ENCODE results near the gene GRM4.

The GRM4 gene

DNA sequence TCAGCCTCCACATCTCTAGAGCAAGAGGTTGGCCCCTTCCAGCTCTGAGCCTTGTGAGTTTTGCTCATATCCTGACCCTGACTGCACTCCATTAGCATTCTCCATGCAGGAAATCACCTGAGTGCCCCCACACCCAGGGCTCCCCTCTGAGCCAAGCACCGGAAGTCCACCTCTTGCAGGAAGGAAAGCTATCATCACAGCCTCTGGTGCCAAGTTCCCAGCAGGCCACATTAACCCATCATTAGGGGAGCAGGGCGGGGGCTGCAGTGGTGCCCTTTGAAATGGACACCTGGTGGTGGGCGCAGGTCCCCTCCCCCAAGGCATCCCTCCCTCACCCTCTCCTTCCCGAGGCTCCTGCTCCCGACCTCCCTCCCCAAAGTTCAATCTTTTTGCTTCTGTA lies 16.1 kb downstream of the GRM4 start:
- Histone ChIP-seq H3K27me3 (ENCODE audit: control insufficient read depth, insufficient read depth, low read length) (peaks cover 11% of the 10 kb centered on the region), H3K27ac (ENCODE audit: low read depth, low read length) (no peak overlapping the region), H3K9ac (ENCODE audit: low read length) (no peak overlapping the region), H3K36me3 (ENCODE audit: control insufficient read depth, insufficient read depth, low read length) (no peaks in the 10 kb centered on the region), H3K4me3 (ENCODE audit: low read length) (no peak overlapping the region), H3K4me1 (ENCODE audit: control insufficient read depth, insufficient read depth, low read length) (no peaks in the 10 kb centered on the region)

DNA sequence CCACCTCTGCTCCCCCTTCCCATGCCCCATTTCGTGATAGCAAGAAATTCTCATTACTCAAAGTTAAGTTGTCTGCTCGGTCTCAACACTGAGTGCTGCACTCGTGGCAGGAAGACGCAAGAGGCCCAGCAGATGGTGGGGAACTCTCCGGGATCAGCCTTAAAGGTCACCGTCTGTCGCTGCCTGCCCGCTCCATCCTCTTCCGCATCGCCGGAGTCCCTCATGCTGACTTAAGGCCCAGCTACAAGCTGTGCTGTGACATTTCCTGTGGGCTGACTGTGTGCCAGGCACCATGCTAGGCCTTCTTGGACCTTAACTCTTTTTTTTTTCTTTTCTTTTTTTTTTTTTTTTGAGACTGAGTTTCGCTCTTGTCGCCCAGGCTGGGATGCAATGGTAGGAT lies 17.8 kb downstream of the GRM4 start:
- H3K27me3 ChIP-seq (ENCODE audit: control insufficient read depth, insufficient read depth, low read length) = peaks cover 10% of the 10 kb centered on the region
- H3K36me3 ChIP-seq (ENCODE audit: control insufficient read depth, insufficient read depth, low read length) = no peaks in the 10 kb centered on the region
- H3K4me3 ChIP-seq (ENCODE audit: low read length) = no peak overlapping the region
- H3K27ac ChIP-seq (ENCODE audit: low read depth, low read length) = no peak overlapping the region
- H3K4me1 ChIP-seq (ENCODE audit: control insufficient read depth, insufficient read depth, low read length) = no peaks in the 10 kb centered on the region
- H3K9ac ChIP-seq (ENCODE audit: low read length) = no peak overlapping the region

DNA sequence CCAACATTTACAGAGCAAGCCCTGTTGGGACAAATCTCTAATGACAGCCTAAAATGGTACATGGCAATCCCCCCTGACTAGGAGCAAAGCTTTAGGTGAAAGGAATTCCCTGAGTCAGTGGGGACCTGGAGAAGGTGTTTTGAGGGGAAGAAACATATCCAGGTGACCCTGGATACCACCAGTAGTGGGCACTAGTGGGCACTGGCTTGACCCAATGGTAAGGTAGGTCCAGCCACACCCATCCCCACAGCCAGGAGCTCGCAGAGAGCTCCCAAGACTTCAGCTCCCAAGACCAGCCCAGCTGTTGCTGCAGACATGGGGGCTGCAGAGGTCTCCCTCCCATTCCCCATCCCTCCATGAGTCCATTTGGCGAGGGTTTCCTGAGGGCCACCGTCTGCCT lies 19.5 kb downstream of the GRM4 start:
- H3K27me3 ChIP-seq (ENCODE audit: control insufficient read depth, insufficient read depth, low read length) = peaks cover 10% of the 10 kb centered on the region
- no peaks in the 10 kb centered on the region for H3K36me3 ChIP-seq (ENCODE audit: control insufficient read depth, insufficient read depth, low read length)
- no peak overlapping the region for H3K4me3 ChIP-seq (ENCODE audit: low read length)
- H3K27ac ChIP-seq (ENCODE audit: low read depth, low read length) = no peak overlapping the region
- H3K9ac ChIP-seq (ENCODE audit: low read length) = no peak overlapping the region
- H3K4me1 ChIP-seq (ENCODE audit: control insufficient read depth, insufficient read depth, low read length) = no peaks in the 10 kb centered on the region

DNA sequence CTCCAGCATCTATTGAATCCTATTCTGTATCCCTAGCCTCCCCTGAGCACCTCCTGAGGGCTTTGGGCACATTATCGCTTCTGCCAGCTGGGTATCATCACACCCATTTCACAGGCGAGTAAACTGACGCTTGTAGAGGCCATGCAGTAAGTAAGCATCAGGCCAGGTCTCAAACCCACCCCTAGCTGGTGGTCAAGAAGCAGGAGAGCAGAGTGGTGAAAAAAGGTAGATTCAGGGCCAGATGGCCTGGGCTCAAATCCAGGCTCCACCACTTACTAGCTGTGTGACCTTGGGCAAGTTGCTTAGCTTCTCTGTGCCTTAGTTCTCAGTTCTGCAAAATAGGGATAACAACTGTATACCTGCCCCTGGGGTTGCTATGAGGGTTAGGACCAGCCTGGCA lies 19.9 kb downstream of the GRM4 start:
- Histone ChIP-seq H3K4me3 (ENCODE audit: low read length) (no peak overlapping the region), H3K36me3 (ENCODE audit: control insufficient read depth, insufficient read depth, low read length) (no peaks in the 10 kb centered on the region), H3K27ac (ENCODE audit: low read depth, low read length) (no peak overlapping the region), H3K4me1 (ENCODE audit: control insufficient read depth, insufficient read depth, low read length) (no peaks in the 10 kb centered on the region), H3K9ac (ENCODE audit: low read length) (no peak overlapping the region), H3K27me3 (ENCODE audit: control insufficient read depth, insufficient read depth, low read length) (peaks cover 10% of the 10 kb centered on the region)

DNA sequence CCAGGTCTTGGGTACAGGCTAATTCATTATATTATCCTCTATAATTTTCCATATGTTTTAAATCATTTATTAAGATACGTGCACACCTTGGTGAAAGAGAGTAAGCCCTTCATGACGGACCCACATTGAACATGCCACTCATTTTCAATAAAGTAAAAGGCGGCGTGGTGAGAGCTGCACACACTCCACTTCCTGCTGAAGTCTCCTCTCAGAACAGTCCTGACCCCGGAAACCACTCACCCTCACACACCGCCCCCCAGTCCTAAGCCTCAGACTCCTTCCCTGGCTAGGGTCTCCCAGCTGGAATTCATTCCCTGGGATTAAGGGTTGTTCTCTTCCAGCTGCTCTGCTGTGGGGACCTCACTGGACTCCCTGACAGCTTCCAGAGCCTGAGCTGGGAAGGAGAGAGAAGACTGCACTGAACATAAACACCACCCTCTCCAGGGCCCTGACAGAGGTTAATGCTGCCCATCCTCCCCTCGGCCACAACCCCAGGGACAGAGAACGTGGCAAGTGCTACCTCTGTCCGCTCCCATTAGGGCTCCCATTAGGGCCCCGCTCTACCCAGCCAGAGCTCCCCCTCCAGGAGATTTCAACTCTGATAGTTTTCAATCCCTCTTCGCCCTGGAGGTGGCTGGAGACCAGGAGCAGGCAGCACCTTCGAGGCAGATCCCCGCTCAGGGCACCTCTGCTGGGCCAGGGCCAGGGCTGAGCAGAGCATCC lies 24.8 kb downstream of the GRM4 start:
- H3K4me3 ChIP-seq (ENCODE audit: low read length) = no peak overlapping the region
- peaks cover 3% of the 10 kb centered on the region for H3K27me3 ChIP-seq (ENCODE audit: control insufficient read depth, insufficient read depth, low read length)
- H3K27ac ChIP-seq (ENCODE audit: low read depth, low read length) = no peak overlapping the region
- H3K36me3 ChIP-seq (ENCODE audit: control insufficient read depth, insufficient read depth, low read length) = no peaks in the 10 kb centered on the region
- no peak overlapping the region for H3K9ac ChIP-seq (ENCODE audit: low read length)
- no peaks in the 10 kb centered on the region for H3K4me1 ChIP-seq (ENCODE audit: control insufficient read depth, insufficient read depth, low read length)

DNA sequence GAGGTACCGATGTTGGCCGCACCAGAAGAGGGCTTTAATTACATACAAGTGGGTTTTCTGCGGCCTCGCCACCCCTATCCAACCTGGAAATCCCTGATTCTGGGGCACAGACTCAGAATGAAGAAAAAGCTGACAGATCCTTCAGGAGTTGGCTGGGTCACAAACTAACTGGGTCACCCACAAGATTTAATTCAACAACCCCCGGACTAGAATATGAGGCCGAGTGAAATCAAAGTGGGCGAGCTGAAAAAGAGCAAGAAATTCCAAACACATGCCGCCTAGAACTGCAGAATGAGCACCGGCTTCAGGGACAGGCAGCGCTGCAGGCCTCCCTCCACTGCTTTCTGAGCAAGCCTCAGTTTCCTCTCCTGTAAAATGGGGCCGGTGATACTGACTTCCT lies 30.0 kb downstream of the GRM4 start:
- H3K4me1 ChIP-seq (ENCODE audit: control insufficient read depth, insufficient read depth, low read length) = no peaks in the 10 kb centered on the region
- no peaks in the 10 kb centered on the region for H3K36me3 ChIP-seq (ENCODE audit: control insufficient read depth, insufficient read depth, low read length)
- H3K4me3 ChIP-seq (ENCODE audit: low read length) = no peak overlapping the region
- peaks cover 3% of the 10 kb centered on the region for H3K27me3 ChIP-seq (ENCODE audit: control insufficient read depth, insufficient read depth, low read length)
- no peak overlapping the region for H3K27ac ChIP-seq (ENCODE audit: low read depth, low read length)
- no peak overlapping the region for H3K9ac ChIP-seq (ENCODE audit: low read length)

DNA sequence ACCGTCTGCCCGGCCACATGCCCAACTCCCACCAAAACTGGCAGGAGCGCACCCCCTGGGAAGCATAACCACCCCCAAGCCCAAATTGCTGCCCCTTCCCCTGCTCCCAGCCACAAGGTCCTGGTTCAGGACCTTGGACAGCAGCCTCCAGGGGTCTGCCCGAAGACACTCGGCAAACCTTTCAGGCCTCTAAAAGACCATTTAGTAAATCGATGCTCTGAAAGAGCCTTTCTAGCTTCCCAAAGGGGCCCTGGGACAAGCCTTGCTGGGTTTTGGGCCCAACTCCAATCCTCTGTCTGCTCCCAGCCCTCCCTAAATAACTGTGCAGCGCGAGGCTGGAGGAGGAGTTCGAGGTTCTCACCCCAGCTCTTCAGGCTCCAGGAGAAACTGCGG lies 30.5 kb downstream of the GRM4 start:
- Histone ChIP-seq H3K4me1 (ENCODE audit: control insufficient read depth, insufficient read depth, low read length) (no peaks in the 10 kb centered on the region), H3K27ac (ENCODE audit: low read depth, low read length) (no peak overlapping the region), H3K27me3 (ENCODE audit: control insufficient read depth, insufficient read depth, low read length) (peaks cover 3% of the 10 kb centered on the region), H3K4me3 (ENCODE audit: low read length) (no peak overlapping the region), H3K36me3 (ENCODE audit: control insufficient read depth, insufficient read depth, low read length) (no peaks in the 10 kb centered on the region), H3K9ac (ENCODE audit: low read length) (no peak overlapping the region)

DNA sequence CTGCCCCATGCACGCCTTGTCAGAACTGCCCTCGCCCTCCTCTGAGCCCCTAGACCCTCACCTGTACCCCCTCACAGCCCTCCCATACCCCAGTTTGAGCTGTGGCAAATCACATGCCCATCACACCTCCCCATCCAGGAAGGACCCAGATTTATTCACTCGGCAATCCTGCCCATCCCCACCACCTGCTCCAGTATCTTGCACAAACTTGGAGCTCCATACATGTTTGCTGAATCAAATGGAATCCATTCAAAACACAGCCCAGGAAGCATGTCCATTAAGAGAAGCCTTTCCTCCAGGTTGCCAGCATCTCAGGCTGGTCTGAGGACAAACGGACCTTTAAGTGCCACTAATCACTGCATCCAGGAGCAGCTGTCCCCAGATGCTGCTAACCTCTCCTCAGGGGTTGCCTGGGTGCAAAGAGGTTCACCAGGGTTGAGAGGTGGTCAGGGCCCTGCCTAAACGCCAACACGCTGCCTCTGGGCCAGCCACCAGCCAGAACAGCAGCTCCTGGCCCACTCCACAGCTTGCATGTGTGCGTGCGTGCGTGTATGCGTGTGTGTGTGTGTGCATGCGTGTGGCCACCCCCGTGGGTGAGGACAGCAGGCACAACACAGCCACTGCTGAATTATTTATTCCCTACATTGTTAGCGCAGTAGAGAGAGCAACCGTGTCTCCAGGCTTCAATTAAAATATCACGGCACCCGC lies 31.0 kb downstream of the GRM4 start:
- Histone ChIP-seq H3K4me3 (ENCODE audit: low read length) (no peak overlapping the region), H3K27me3 (ENCODE audit: control insufficient read depth, insufficient read depth, low read length) (peaks cover 3% of the 10 kb centered on the region), H3K27ac (ENCODE audit: low read depth, low read length) (no peak overlapping the region), H3K36me3 (ENCODE audit: control insufficient read depth, insufficient read depth, low read length) (no peaks in the 10 kb centered on the region), H3K9ac (ENCODE audit: low read length) (no peak overlapping the region), H3K4me1 (ENCODE audit: control insufficient read depth, insufficient read depth, low read length) (no peaks in the 10 kb centered on the region)

DNA sequence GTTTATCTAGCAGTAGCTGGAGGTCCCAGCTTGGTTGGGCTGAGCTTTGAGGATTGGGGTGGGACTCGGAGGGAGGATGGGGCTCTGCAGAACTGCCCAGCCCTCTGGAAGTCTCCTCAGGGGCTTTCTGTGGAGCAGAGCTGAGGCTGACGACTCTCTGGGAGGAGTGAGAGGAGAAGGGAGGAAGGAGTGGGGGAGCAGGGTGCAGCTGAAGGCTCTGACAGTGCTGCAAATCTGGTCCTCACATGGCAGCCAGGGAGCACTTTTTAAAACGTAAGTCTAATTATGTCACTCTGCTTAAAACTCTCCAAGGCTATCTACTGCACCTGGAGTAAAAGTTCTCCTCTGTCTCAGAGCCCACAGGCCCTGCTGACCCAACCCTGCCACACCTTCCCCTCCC lies 32.4 kb downstream of the GRM4 start:
- H3K9ac ChIP-seq (ENCODE audit: low read length) = no peak overlapping the region
- H3K36me3 ChIP-seq (ENCODE audit: control insufficient read depth, insufficient read depth, low read length) = no peaks in the 10 kb centered on the region
- H3K27me3 ChIP-seq (ENCODE audit: control insufficient read depth, insufficient read depth, low read length) = peaks cover 6% of the 10 kb centered on the region
- no peak overlapping the region for H3K4me3 ChIP-seq (ENCODE audit: low read length)
- H3K4me1 ChIP-seq (ENCODE audit: control insufficient read depth, insufficient read depth, low read length) = no peaks in the 10 kb centered on the region
- no peak overlapping the region for H3K27ac ChIP-seq (ENCODE audit: low read depth, low read length)

DNA sequence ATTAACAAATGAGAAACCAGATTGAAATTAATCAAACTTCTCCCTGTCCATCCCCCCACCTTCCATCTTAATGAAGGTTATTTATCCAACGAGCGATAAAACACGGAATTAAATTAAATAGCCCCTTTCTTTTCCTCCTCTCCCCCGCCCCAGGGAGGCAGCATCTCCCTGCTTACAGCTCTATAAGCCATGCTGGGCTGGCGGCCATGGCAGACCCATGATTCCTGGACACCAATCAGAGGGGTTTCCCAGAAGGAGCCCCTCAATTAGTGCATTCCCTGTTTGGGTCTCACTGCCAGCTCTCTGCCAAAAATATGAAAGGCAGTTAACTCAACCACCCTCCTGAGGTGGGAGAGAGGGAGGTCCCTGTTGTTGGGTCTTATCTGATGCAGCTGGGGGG lies 33.8 kb downstream of the GRM4 start:
- Histone ChIP-seq H3K9ac (ENCODE audit: low read length) (no peak overlapping the region), H3K4me3 (ENCODE audit: low read length) (no peak overlapping the region), H3K36me3 (ENCODE audit: control insufficient read depth, insufficient read depth, low read length) (no peaks in the 10 kb centered on the region), H3K27ac (ENCODE audit: low read depth, low read length) (no peak overlapping the region), H3K4me1 (ENCODE audit: control insufficient read depth, insufficient read depth, low read length) (no peaks in the 10 kb centered on the region), H3K27me3 (ENCODE audit: control insufficient read depth, insufficient read depth, low read length) (peaks cover 6% of the 10 kb centered on the region)

DNA sequence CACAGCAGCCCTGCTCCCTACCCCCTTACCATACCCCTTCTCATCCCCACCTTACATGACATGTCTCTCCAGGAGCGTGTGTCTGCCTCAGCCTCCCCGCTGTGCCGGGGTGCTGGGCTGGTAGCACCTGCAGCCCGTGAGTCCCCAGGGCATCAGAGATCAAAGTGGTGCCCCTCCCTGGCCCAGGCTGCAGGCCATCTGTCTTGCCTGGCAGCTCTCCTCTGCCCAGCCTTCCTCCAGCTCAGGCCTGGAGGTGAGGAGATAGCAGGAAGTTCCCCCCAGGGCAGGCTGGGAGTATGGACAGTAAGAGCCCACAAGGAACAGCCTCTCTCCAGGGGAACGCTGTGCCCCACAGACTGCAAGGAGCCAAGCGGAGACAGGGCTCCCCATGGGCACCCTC lies 35.3 kb downstream of the GRM4 start:
- Histone ChIP-seq H3K27ac (ENCODE audit: low read depth, low read length) (no peak overlapping the region), H3K36me3 (ENCODE audit: control insufficient read depth, insufficient read depth, low read length) (no peaks in the 10 kb centered on the region), H3K4me3 (ENCODE audit: low read length) (no peak overlapping the region), H3K4me1 (ENCODE audit: control insufficient read depth, insufficient read depth, low read length) (no peaks in the 10 kb centered on the region), H3K9ac (ENCODE audit: low read length) (no peak overlapping the region), H3K27me3 (ENCODE audit: control insufficient read depth, insufficient read depth, low read length) (peaks cover 6% of the 10 kb centered on the region)

DNA sequence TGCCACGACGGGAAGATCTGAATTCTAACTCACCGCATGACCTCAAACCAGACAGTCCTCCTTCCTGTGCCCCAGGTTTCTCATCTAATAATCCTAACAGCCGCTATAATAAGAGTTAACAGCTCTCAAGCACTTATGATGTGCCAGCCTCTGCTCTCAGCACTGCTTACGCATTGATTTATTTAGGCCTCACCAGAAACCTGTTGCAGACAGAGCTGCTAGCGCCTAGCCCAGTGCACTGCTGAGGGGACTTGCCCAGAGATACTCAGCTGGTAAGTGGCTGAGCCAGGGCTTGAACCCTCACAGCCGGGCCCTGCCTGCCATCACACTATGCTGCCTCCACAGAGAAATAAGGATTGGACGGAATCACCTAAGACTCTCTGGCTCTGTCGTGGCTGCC lies 37.7 kb downstream of the GRM4 start:
- Histone ChIP-seq H3K27ac (ENCODE audit: low read depth, low read length) (no peak overlapping the region), H3K27me3 (ENCODE audit: control insufficient read depth, insufficient read depth, low read length) (peaks cover 3% of the 10 kb centered on the region), H3K9ac (ENCODE audit: low read length) (no peak overlapping the region), H3K4me1 (ENCODE audit: control insufficient read depth, insufficient read depth, low read length) (no peaks in the 10 kb centered on the region), H3K4me3 (ENCODE audit: low read length) (no peak overlapping the region), H3K36me3 (ENCODE audit: control insufficient read depth, insufficient read depth, low read length) (no peaks in the 10 kb centered on the region)

DNA sequence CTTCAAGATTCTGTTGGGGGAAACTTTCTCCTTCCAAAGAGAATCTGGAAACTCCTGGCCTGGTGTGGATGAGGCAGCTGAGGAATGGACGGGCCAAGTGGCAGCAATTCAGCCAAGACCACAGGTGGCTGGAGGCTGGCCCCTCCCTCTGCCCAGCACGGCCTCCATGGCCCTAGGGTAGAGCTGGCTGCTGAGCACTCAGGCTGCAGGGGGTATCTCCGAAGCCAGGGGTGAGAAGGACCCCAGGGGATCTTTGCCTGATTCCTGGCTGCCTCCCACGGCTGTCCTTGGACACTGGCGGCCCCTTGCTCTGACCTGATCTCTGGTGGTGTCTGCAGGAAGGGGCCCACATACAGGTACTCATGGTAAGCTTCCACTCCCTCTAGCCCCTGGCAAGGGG lies 39.0 kb downstream of the GRM4 start:
- H3K27ac ChIP-seq (ENCODE audit: low read depth, low read length) = no peak overlapping the region
- H3K4me3 ChIP-seq (ENCODE audit: low read length) = no peak overlapping the region
- no peak overlapping the region for H3K9ac ChIP-seq (ENCODE audit: low read length)
- H3K36me3 ChIP-seq (ENCODE audit: control insufficient read depth, insufficient read depth, low read length) = no peaks in the 10 kb centered on the region
- H3K27me3 ChIP-seq (ENCODE audit: control insufficient read depth, insufficient read depth, low read length) = peaks cover 3% of the 10 kb centered on the region
- no peaks in the 10 kb centered on the region for H3K4me1 ChIP-seq (ENCODE audit: control insufficient read depth, insufficient read depth, low read length)
